ENCODE measurements around the gene FOXN1. TPM values are rescaled to one million over a fixed set of nuclear protein-coding genes. Genes with fewer than 3 reads are reported as not detected.

FOXN1 gene
- total and polyA plus RNA-seq, 2 donors (not counting 1 experiment from before 2014, with no cell fraction given): not detected

- Histone ChIP-seq H2AFZ (ENCODE audit: low read length) (no peak overlapping the region), H3K4me1 (ENCODE audit: control insufficient read depth, extremely low read depth, insufficient read depth, low read length) (peaks cover 7% of the 10 kb centered on the region), H3K27ac (ENCODE audit: insufficient read depth, low read length) (no peak overlapping the region), H3K9ac (ENCODE audit: insufficient read depth, low read length) (no peak overlapping the region), H3K4me2 (ENCODE audit: extremely low read depth, insufficient read depth, low read length) (no peak overlapping the region), H4K20me1 (ENCODE audit: control insufficient read depth, extremely low read depth, insufficient read depth, low read length) (no peaks in the 10 kb centered on the region), H3K4me3 (replicated peaks in 1 of 4; ENCODE audit: control extremely low read depth in 1 of 4, insufficient read depth in 1 of 4, low read depth in 3 of 4, low read length in 4 of 4) (no peak overlapping the region), H3K9me3 (ENCODE audit: control insufficient read depth, insufficient read depth, low read depth, low read length) (no peaks in the 10 kb centered on the region), H3K79me2 (ENCODE audit: control insufficient read depth, insufficient read depth, low read length) (peaks cover 12% of the 10 kb centered on the region), H3K36me3 (ENCODE audit: control insufficient read depth, insufficient read depth, low read length) (no peaks in the 10 kb centered on the region), H3K27me3 (ENCODE audit: control insufficient read depth, insufficient read depth, low read length) (no peaks in the 10 kb centered on the region)
- TF ChIP-seq CTCF (conservative IDR thresholded peaks at IDR 0.05 in 1 of 2, IDR thresholded peaks at IDR 0.05 in 1 of 2; ENCODE audit: low read depth in 1 of 2, low read length in 2 of 2): no peak
- no peak for TF ChIP-seq EZH2 (IDR thresholded peaks at IDR 0.05; ENCODE audit: low read length, missing control alignments)
- DNase-seq (ENCODE audit: low read depth in 2 of 2): no peak
These were observed 61.5 kb downstream of the FOXN1 start for GRCh38 chr17:28567604-28568003.

- Histone ChIP-seq H3K27me3 (ENCODE audit: control insufficient read depth, insufficient read depth, low read length) (no peaks in the 10 kb centered on the region), H3K4me1 (ENCODE audit: control insufficient read depth, extremely low read depth, insufficient read depth, low read length) (no peaks in the 10 kb centered on the region), H3K9ac (ENCODE audit: insufficient read depth, low read length) (no peak overlapping the region), H3K27ac (ENCODE audit: insufficient read depth, low read length) (no peak overlapping the region), H3K9me3 (ENCODE audit: control insufficient read depth, insufficient read depth, low read depth, low read length) (no peaks in the 10 kb centered on the region), H3K4me3 (replicated peaks in 1 of 4; ENCODE audit: control extremely low read depth in 1 of 4, insufficient read depth in 1 of 4, low read depth in 3 of 4, low read length in 4 of 4) (peak overlapping the region in 1 of 4 experiments; percentile 89), H3K79me2 (ENCODE audit: control insufficient read depth, insufficient read depth, low read length) (peaks cover 12% of the 10 kb centered on the region), H2AFZ (ENCODE audit: low read length) (no peak overlapping the region), H3K4me2 (ENCODE audit: extremely low read depth, insufficient read depth, low read length) (no peak overlapping the region), H3K36me3 (ENCODE audit: control insufficient read depth, insufficient read depth, low read length) (peaks cover 3% of the 10 kb centered on the region), H4K20me1 (ENCODE audit: control insufficient read depth, extremely low read depth, insufficient read depth, low read length) (no peaks in the 10 kb centered on the region)
- TF ChIP-seq CTCF (conservative IDR thresholded peaks at IDR 0.05 in 1 of 2, IDR thresholded peaks at IDR 0.05 in 1 of 2; ENCODE audit: low read depth in 1 of 2, low read length in 2 of 2) (no peak), EZH2 (IDR thresholded peaks at IDR 0.05; ENCODE audit: low read length, missing control alignments) (no peak)
- no peak for DNase-seq (ENCODE audit: low read depth in 2 of 2)
These were observed 63.3 kb downstream of the FOXN1 start for GRCh38 chr17:28569446-28569845.

- Histone ChIP-seq H3K9me3 (ENCODE audit: control insufficient read depth, insufficient read depth, low read depth, low read length) (no peaks in the 10 kb centered on the region), H3K4me3 (replicated peaks in 1 of 4; ENCODE audit: control extremely low read depth in 1 of 4, insufficient read depth in 1 of 4, low read depth in 3 of 4, low read length in 4 of 4) (peak overlapping the region; percentile 80 to 94 (median 89)), H2AFZ (ENCODE audit: low read length) (peak overlapping the region; percentile 59), H3K27me3 (ENCODE audit: control insufficient read depth, insufficient read depth, low read length) (no peaks in the 10 kb centered on the region), H4K20me1 (ENCODE audit: control insufficient read depth, extremely low read depth, insufficient read depth, low read length) (no peaks in the 10 kb centered on the region), H3K36me3 (ENCODE audit: control insufficient read depth, insufficient read depth, low read length) (peaks cover 5% of the 10 kb centered on the region), H3K9ac (ENCODE audit: insufficient read depth, low read length) (peak overlapping the region; percentile 83), H3K4me2 (ENCODE audit: extremely low read depth, insufficient read depth, low read length) (peak overlapping the region; percentile 89), H3K27ac (ENCODE audit: insufficient read depth, low read length) (peak overlapping the region; percentile 59), H3K79me2 (ENCODE audit: control insufficient read depth, insufficient read depth, low read length) (peaks cover 12% of the 10 kb centered on the region), H3K4me1 (ENCODE audit: control insufficient read depth, extremely low read depth, insufficient read depth, low read length) (no peaks in the 10 kb centered on the region)
- TF ChIP-seq CTCF (conservative IDR thresholded peaks at IDR 0.05 in 1 of 2, IDR thresholded peaks at IDR 0.05 in 1 of 2; ENCODE audit: low read depth in 1 of 2, low read length in 2 of 2): no peak
- no peak for TF ChIP-seq EZH2 (IDR thresholded peaks at IDR 0.05; ENCODE audit: low read length, missing control alignments)
- no peak for DNase-seq (ENCODE audit: low read depth in 2 of 2)
These were observed 64.7 kb downstream of the FOXN1 start for GRCh38 chr17:28570716-28571360.

Measured in fibroblast of lung (primary cell).